T-helper 2 cell treated with Interferon-gamma antibody and Interleukin-4, amounts not matched to agents 100 ng/mL and 5 ng/mL, for 36 hours (primary cell): ENCODE measurements around the gene PARD3. TPM values are rescaled to one million over a fixed set of nuclear protein-coding genes. Genes with fewer than 3 reads are reported as not detected.
"Not testable (repeated sequence)": the region's sequence is repeated elsewhere in the genome, so short reads cannot be mapped to it uniquely, and the experiment has no call there.

Experiments
- intact Hi-C: fragments of 100-400 bp; cut with micrococcal nuclease; formaldehyde crosslinking; loops from one replicate; pipeline ENCODE4 v1.15.1; 2023
- total RNA-seq: library from RNA; stranded (reverse); gene quantifications from 2 replicates; pipeline ENCODE4 v1.2.3, GENCODE V29; 2022

PARD3 gene
- total RNA-seq, 1 donor from 2014 or later: 0.64 TPM

GRCh38 chr10:34800624-34801023, 14.5 kb downstream of the PARD3 start:
- intact Hi-C loops: no loop called here

DNA sequence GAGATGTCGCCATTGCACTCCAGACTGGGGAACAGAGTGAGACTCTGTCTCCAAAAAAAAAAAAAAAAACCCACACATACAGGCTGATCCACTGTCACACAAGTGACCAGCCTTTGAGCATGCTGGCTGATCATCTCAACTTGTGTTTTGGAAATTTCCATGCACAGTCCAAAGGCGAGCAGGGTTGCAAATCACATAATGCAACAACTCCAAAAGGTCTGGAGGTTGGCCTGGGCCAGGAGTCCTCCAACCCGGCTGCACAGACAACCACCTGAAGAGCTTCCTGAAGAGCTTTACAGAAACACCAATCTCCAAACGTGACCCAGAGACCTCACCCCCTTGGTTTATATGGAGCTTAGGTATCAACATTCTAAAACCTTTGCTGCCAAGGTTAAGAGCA, 16.4 kb downstream of the PARD3 start:
- intact Hi-C loops: loop anchor here (2.0 kb wide), 1 partner anchor 44 kb away; no protein-coding TSS in a partner anchor

DNA sequence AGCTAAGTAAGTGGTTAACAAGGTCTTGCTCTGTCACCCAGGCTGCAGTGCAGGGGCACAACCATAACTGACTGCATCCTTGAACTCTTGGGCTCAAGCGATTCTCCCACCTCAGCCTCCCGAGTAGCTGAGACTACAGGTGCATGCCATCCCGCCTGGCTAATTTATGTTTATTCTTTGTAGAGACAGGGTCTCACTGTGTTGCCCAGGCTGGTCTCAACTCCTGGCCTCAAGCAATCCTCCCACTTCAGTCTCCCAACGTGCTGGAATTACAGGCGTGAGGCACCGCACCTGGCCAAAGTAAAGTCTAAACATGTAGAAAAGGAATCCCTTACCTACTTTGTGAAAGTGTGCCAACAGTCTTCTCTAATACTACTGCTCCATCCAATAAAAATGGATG, 17.9 kb downstream of the PARD3 start:
- intact Hi-C loops: no loop called here

GRCh38 chr10:34796133-34796532, 19.0 kb downstream of the PARD3 start:
- intact Hi-C loops: no loop called here

DNA sequence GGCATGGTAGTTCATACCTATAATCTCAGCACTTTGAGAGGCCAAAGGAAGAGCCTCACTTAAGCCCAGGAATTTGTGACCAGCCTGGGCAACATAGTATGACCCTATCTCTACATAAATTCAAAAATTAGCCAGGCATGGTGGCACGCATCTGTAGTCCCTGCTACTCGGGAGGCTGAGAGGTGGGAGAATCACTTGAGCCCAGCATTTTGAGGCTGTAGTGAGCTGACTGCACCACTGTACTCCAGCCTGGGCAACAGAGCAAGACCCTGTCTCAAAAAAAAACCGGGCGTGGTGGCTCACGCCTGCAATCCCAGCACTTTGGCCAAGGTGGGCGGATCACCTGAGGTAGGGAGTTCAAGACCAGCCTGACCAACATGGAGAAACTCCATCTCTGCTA, 19.8 kb downstream of the PARD3 start:
- intact Hi-C loops: no loop called here

DNA sequence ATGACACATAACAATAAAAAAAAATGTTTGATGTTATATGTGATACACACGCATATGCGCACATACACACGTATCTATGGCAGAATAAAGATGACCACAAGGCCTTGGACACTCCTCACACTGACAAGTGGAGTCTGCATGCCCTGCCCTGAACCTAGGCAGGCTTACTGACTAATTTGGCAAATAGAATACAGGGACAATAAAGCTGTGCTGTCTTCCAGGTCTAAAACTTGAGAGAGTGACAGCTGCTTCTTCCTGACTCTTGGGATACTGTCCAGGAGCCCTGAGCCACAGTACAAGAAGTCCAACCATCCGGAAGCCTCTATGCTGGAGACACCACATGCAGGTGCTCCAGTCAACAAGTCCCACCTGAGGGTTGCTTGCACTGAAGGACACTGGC, 20.3 kb downstream of the PARD3 start:
- intact Hi-C loops: no loop called here

DNA sequence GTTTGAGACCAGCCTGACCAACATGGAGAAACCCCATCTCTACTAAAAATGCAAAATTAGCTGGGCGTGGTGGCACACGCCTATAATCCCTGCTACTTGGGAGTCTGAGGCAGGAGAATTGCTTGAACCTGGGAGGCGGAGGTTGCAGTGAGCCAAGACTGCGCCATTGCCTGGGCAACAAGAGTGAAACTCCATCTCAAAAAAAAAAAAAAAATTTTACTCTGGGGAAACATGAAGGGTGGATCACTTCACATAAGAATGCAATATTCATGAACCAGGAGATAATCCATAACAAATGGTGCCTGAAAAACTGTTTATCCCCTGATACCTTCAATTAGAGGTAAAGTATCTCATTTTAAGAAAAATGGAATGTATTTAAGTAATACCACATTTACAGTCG, 21.5 kb downstream of the PARD3 start:
- intact Hi-C loops: not testable (repeated sequence)

DNA sequence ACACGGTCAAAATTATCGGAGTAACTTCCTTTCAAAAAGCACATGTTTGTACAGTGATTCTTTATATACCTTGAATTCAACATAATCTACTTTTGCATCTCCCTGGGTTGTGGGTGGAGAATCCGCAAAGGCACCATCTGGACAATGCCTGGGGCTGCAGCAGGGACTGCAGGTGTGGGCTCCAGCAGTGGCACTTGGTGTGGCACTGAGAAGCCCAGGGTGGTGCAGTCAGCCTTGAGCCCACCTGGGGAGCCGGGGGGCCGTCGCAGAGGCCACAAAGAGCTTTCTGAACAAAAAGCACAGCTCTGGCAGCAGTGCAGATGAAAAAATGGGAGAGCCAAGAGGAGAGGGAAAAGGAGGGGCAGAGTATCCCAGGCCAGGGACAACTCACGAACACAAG, 22.2 kb downstream of the PARD3 start:
- intact Hi-C loops: no loop called here

DNA sequence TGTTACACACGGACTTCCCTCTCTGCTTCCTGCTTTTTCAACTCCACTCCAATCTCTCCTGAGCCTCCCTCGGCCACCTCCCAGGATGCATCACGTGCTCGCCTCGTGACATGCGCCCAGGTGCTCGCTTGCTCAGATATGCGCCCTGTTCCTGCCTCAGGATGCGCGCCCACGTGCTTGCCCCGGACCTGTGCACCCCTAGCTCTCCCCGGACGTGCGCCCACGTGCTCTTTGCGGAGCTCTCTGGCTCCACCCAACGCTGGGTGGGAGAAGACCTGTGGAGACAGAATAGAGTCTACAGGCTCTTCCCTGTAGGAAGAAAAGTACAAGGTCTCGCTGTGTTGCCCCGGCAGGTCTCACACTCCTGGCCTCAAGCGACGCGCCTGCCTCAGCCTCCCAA, 23.1 kb downstream of the PARD3 start:
- intact Hi-C loops: no loop called here

DNA sequence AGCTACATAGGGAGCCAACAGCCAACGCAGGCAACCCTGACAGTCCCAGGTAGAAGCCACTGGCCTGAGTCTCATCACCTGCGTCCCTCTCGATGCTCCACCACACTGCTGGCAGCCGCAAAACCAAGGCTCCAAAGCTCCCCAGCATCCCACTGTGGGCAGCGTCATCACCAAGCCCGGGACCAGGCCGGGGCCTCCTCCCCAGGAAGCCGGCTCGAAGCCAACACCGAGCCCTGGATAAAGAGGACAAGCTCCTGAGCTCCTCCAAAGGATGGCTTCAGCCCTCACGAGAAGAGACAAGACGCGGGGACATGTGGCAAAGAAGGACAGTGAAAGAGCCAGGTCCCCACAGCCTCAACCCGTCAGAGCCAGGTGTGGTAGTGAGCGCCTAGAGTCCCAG, 23.9 kb downstream of the PARD3 start:
- intact Hi-C loops: no loop called here

- intact Hi-C loops: no loop called here
These were observed 25.1 kb downstream of the PARD3 start for GRCh38 chr10:34789966-34790506.

- intact Hi-C loops: no loop called here
These were observed 28.6 kb downstream of the PARD3 start for GRCh38 chr10:34786464-34786863.

GRCh38 chr10:34781711-34782110, 33.4 kb downstream of the PARD3 start:
- intact Hi-C loops: no loop called here

DNA sequence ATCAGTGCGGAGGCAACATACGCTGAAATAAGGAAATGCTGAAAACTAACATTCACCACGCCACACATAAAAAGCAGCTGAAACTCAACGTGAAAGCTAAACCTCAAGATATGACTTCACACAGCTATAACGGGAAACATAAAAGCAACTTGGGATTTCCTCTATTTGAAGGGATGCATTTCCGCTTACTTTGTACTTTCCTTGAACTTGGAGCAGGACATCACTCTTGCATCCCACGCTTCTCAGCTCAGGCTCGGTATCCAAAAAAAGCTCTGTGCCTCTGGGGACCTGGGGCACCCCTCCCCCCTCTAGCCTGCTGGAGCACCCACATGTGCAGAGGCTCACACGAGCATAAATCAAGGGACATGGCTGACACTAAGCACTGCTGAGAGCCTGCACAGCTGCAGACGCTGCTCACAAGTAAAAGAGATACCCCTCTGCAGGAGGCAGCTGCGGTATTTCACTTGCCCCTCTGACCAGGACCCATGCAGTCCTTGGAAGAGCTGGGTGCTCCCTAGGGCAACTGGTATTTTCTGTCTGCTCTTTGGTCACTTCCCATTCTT, 34.2 kb downstream of the PARD3 start:
- intact Hi-C loops: no loop called here

GRCh38 chr10:34778237-34778636, 36.9 kb downstream of the PARD3 start:
- intact Hi-C loops: no loop called here

DNA sequence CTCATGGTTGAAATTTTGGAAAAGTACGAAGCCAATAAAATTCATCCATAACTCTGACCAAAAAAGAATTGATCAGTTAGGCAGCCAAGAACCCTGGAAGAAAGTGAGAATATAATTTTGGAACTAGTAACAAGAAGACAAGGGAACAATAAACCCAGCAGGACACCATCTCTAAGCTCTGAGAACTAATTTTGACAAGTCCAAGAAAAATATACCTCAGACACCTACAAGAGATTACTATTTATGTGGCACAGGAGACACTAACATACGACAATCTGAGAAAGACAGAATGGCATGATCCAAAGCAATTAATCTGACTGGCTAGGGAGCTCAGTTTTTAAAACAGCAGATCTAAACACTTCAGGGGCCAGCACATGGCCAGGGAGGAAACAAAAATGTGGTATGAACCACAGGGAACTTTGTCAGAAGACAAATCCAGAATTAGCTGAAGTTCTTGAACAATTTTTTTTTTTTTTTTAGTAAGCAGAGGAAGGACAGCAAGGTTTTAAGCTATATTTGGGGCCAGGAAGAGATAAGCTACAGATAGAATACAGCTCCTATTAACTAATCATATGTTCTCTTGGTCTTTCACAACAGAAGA, 38.9 kb downstream of the PARD3 start:
- intact Hi-C loops: no loop called here

DNA sequence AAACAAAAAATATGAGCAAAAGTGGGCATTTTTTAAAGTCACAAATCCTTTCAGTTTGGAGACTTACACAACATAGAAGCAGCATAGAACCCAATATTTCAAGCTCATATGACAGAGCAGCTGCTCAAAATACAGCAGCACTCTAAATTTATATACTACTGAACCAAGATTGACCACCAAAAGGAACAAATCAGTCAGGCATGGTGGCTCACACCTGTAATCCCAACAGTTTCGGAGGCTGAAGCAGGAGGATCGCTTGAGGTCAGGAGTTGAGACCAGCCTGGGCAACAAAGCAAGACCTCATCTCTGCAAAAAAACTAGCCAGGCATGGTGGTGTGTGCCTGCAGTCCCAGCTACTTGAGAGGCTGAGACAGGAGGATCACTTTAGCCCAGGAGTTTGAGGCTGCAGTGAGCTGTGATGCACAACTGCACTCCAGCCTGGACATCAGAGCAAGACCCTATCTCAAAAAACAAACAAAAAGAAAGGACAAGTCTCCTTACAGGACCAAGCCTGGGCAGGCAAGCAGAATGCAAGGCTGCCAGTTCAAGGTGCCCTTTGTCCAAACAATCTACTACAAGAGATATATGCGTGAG, 40.0 kb downstream of the PARD3 start:
- intact Hi-C loops: no loop called here

- intact Hi-C loops: no loop called here
These were observed 41.2 kb downstream of the PARD3 start for GRCh38 chr10:34773636-34774630.

GRCh38 chr10:34771525-34771924, 43.6 kb downstream of the PARD3 start:
- intact Hi-C loops: no loop called here

DNA sequence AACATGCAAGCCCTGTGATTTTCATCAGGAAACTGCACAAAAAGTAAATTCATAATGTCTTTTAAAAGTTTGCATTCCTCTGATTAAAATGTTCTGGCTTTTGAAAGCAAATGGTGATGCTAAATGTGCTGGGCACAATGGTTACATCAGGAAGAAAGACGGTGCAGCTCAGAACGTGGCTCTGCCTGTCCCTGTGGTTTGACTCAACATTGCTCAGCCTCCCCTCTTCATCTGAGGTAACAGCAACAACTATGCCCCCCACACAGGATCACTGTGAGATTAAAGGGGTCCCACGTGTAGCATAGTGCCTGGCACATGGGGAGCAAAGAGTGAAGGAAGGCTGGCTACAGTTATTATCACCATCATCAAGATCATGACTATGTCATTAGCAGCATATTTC, 44.0 kb downstream of the PARD3 start:
- intact Hi-C loops: no loop called here

- intact Hi-C loops: no loop called here
These were observed 45.2 kb downstream of the PARD3 start for GRCh38 chr10:34769899-34770298.

- intact Hi-C loops: no loop called here
These were observed 46.1 kb downstream of the PARD3 start for GRCh38 chr10:34768972-34769330.
